ENCODE data around the gene GAD2.

The GAD2 gene

GRCh38 chr10:26221541-26221940 is 5.0 kb downstream of the GAD2 start:
- in situ Hi-C loops (cut with MboI; ENCODE audit: low sequenced_read_pairs), result no loop called here

GRCh38 chr10:26222563-26222962 is 6.0 kb downstream of the GAD2 start:
- in situ Hi-C loops (cut with MboI; ENCODE audit: low sequenced_read_pairs), result no loop called here

- in situ Hi-C loops (cut with MboI; ENCODE audit: low sequenced_read_pairs), result no loop called here
Measured at GRCh38 chr10:26225322-26225721, 8.7 kb downstream of the GAD2 start.

GRCh38 chr10:26227786-26228185 is 11.2 kb downstream of the GAD2 start:
- in situ Hi-C loops (cut with MboI; ENCODE audit: low sequenced_read_pairs), result no loop called here

- in situ Hi-C loops (cut with MboI; ENCODE audit: low sequenced_read_pairs), result no loop called here
Measured at GRCh38 chr10:26232174-26232573, 15.6 kb downstream of the GAD2 start.

GRCh38 chr10:26235761-26236160 is 19.2 kb downstream of the GAD2 start:
- in situ Hi-C loops (cut with MboI; ENCODE audit: low sequenced_read_pairs), result no loop called here

- in situ Hi-C loops (cut with MboI; ENCODE audit: low sequenced_read_pairs), result no loop called here
Measured at GRCh38 chr10:26238378-26238777, 21.8 kb downstream of the GAD2 start.

- in situ Hi-C loops (cut with MboI; ENCODE audit: low sequenced_read_pairs), result no loop called here
Measured at GRCh38 chr10:26242706-26243350, 26.3 kb downstream of the GAD2 start.

- in situ Hi-C loops (cut with MboI; ENCODE audit: low sequenced_read_pairs), result no loop called here
Measured at GRCh38 chr10:26243351-26243720, 26.8 kb downstream of the GAD2 start.

GRCh38 chr10:26249681-26250080 is 33.1 kb downstream of the GAD2 start:
- in situ Hi-C loops (cut with MboI; ENCODE audit: low sequenced_read_pairs), result no loop called here

- in situ Hi-C loops (cut with MboI; ENCODE audit: low sequenced_read_pairs), result no loop called here
Measured at GRCh38 chr10:26251925-26252324, 35.4 kb downstream of the GAD2 start.

- in situ Hi-C loops (cut with MboI; ENCODE audit: low sequenced_read_pairs), result no loop called here
Measured at GRCh38 chr10:26254616-26255015, 38.0 kb downstream of the GAD2 start.

- in situ Hi-C loops (cut with MboI; ENCODE audit: low sequenced_read_pairs), result no loop called here
Measured at GRCh38 chr10:26259341-26259740, 42.8 kb downstream of the GAD2 start.

- in situ Hi-C loops (cut with MboI; ENCODE audit: low sequenced_read_pairs), result no loop called here
Measured at GRCh38 chr10:26269754-26270153, 53.2 kb downstream of the GAD2 start.

- in situ Hi-C loops (cut with MboI; ENCODE audit: low sequenced_read_pairs), result no loop called here
Measured at GRCh38 chr10:26274391-26274790, 57.8 kb downstream of the GAD2 start.

- in situ Hi-C loops (cut with MboI; ENCODE audit: low sequenced_read_pairs), result no loop called here
Measured at GRCh38 chr10:26278295-26278694, 61.7 kb downstream of the GAD2 start.

- in situ Hi-C loops (cut with MboI; ENCODE audit: low sequenced_read_pairs), result no loop called here
Measured at GRCh38 chr10:26290236-26290635, 73.7 kb downstream of the GAD2 start.

GRCh38 chr10:26291721-26292480 is 75.3 kb downstream of the GAD2 start:
- in situ Hi-C loops (cut with MboI; ENCODE audit: low sequenced_read_pairs), result no loop called here

GRCh38 chr10:26296360-26296759 is 79.8 kb downstream of the GAD2 start:
- in situ Hi-C loops (cut with MboI; ENCODE audit: low sequenced_read_pairs), result no loop called here

- in situ Hi-C loops (cut with MboI; ENCODE audit: low sequenced_read_pairs), result no loop called here
Measured at GRCh38 chr10:26300001-26300400, 83.4 kb downstream of the GAD2 start.

GRCh38 chr10:26303366-26303765 is 86.8 kb downstream of the GAD2 start:
- in situ Hi-C loops (cut with MboI; ENCODE audit: low sequenced_read_pairs), result no loop called here

GRCh38 chr10:26310361-26310760 is 93.8 kb downstream of the GAD2 start:
- in situ Hi-C loops (cut with MboI; ENCODE audit: low sequenced_read_pairs), result no loop called here
